ENCODE data around the gene B4GALT7.

B4GALT7 gene

DNA sequence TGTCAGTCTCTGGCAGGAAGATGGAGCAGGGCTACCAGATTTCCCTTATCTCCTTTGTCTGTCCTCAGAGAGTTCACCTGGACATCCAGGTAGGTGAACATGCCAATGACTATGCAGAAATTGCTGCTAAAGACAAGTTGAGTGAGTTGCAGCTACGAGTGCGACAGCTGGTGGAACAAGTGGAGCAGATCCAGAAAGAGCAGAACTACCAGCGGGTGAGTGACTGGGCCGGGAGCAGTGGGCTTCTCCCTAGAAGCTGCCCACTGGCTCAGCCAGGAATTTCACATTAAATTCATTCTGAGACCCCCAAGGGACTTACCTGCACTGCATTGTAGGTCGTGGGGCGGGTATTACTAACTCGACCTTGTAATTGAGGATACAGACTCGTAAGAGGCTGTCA, 5.9 kb upstream of the B4GALT7 start:
- DNase-seq = no peak

DNA sequence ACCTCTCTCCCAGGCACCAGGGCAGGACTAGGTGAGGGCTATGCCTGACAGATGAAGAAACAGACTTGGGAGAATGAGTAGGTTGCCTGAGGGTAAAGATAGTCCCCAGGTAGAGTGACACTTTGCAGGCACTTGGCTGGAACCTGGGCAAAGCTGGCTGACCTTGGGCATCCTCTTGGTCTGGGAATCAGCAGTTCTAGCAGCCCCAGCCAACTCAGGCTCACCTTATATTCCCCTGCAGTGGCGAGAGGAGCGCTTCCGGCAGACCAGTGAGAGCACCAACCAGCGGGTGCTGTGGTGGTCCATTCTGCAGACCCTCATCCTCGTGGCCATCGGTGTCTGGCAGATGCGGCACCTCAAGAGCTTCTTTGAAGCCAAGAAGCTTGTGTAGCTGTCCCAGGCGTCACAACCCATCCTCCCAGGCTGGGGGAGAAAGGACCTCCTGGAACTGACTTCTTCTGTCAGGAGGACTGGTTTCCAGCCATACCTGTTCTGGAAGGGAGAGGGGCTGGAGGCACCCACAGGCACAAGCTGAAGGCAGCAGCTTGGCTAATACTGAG, 4.8 kb upstream of the B4GALT7 start:
- no peak for DNase-seq

DNA sequence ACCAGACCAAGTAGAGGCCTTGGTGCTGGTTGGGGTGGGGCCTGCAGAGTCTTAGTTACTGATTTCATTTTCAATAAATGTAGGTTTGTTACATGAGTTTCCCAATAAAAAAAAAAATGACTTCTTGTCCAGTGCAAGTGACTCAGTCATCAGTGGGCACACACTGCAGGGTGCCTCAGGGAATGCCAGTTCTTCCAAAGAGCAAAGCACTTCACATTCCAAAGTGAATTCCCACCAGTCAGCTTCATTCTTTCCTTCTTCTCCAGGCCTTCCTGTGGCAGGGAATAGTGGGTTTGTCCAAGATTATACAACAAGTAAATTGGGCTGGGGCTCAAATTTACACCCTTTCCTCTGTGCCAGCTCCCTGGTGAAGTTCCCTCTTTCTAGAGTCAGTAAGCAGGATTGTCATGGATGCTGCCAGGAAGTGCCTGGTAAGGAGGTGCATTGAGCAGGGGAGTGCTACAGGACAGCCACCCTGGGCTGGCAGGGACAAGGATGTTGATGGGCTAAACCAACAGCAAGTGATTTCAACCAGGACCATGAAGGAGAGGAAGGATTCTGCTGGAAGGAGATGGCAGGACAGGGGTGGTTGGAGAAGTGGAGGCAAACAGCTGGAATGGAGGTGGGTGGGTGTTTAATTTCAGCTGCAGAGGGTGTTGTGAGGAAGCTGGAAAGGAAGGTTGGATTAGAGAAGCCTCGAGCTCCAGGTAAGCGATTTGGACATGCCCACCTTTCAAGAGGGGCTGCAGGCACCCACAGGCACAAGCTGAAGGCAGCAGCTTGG, 3.7 kb upstream of the B4GALT7 start:
- no peak for DNase-seq

DNA sequence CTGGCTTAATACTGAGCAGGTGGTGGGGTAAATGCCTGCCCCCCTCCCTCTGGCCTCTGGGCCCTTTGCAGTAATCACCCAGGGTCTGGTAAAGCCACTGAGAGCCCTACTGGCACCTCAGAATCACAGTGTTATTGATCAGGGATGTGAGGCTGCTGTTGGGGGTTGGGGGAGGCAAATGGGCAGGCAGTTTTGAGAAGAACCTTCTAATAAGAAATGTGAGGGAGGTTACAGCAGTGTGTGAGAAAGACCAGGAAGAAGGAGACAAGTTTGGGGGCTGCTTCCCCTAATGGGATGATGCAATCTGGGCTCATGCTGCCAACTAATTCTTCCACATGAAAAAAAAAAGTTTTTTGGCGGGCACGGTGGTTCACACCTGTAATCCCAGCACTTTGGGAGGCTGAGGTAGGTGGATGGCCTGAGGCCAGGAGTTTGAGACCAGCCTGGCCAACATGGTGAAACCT, 3.1 kb upstream of the B4GALT7 start:
- no peak for DNase-seq

DNA sequence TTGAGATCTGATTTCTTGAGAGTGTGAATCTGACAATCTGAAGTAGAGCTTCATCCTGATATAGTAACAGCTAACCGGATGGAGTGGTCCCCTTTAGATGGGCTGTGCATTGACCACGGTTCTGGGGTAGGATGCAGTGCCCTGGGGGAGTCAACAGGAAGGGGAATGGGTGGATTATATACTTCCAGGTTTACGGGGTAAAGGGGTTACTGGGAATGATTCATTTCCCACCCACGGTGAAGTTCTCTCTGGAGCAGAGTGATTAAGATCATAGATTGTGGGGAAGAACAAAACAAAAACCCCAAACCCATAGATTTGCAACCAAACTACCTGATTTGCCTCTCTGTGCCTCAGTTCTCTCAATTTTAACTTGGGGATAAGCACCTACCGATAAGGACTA, 1.5 kb upstream of the B4GALT7 start:
- no peak for DNase-seq

DNA sequence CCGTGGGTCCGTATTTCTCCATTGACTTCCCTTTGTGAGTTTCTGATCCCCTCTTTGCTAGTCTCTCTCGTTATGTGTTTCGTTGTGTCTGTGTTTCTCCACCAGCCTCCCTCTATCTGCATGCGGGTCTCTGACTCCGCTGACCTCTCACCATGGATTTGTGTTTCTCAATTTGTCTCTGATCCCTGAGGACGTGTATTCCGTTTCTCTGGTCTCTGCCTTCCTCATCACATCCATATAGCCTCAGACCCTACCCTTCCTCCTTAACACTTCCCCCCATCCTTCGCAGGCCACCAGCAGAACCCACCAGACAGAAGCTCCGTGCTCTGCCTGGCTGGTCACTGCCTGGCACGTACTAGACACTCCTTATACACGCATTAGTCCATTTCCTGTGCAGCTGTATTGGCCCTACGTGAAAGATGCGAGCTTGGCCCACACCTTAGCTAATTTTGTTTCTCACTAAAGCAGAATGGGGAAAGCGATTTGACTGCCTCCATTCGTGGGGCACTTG, 631 bp downstream of the B4GALT7 start:
- DNase-seq = peak; percentile 35

DNA sequence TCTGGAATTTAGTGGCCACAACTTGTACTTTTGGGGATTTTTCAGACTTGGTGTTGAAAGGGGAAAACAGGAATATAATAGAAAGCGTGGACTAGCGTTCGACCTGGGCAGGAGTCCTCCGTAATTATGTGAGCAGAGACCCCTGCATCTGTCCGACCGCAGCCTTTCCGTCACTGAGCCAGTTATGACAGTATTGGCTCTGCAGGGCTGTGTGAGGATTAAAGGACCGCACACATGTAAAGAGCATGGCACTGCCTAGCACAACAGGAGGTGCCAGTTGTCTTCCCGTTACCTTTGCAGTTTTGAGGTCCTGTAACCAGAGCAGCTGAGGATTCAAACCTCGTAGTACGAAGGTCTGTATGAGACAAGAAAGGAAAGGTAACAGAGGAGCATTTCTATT, 1.2 kb downstream of the B4GALT7 start:
- DNase-seq = no peak

DNA sequence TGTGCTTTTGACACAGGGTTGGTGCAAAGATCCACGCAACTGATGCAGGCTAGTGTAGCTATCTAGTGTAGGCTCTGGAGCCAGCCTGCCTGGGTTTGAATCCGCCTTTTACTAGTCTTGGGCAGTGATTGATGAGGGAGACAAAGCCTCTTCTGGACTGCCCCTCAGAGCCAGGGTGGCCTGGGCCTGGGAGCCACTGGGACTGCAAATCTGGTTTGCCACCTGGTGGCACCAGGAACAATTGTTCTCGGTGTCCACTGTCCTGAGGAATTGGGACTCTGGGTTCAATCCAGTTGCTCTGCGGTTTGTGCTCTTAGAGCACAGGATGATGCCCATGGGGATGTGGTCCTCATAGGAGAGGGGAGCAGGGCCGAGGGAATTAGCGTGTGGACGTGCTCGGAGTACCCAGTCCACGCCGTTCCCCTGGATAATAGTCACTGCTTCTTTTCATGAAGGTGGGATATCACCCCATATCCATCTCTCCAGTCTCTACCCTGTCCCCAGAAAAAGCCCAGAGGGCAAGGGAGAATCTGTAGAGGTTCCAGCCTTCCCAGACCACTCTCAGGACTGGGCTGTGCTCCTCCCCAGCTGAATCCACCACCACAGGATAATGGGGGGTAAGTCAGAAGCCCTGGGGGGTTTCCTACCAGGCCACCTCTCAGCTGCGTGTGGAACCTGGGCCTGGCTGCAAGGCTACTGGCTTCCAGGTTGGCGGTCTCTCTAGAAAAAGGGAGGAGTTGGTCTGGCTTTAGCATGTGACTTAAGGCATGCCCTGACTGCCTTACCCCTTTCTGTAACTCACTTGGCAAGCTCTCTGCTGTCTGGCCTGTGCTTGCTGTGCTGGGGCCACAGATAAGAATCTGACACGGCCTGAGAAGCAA, 1.9 kb downstream of the B4GALT7 start:
- DNase-seq = no peak

DNA sequence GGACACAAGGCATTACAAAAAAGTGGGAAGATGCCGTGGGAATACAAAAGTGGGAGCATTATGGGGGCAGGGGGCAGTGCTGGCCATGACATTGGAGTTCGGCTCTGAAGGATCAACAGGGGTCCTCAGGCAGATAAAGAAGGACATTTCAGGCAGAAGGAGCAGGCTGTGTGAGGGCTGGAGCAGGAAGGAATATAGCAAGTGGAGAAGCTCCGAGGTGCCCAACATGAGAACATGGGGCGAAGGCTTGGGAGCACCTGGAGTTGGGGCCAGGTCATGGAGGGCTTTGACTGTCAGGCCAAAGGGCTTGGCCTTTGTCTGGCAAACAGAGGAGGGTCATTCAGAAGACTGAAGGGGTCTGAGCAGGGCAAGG, 2.5 kb downstream of the B4GALT7 start:
- no peak for DNase-seq

DNA sequence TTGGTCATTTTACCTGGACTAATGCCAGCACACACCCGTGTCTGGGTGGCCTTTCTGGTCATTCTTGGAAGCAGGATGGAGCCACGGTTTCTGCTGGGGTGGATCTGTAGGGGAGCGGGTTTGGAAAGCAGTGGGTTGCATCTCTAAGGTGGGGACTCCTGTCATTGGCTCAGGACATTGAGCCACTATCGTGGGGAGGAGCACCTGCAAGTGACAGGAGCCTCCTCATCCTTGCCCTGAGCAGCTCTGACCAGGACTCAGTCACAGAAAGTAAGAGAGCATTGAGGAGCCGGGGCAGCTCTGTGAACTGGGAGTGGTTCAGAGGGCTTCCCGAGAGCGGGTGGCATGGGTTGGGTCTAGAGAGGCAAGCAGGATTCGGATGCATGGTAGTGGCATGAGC, 3.7 kb downstream of the B4GALT7 start:
- DNase-seq = no peak

DNA sequence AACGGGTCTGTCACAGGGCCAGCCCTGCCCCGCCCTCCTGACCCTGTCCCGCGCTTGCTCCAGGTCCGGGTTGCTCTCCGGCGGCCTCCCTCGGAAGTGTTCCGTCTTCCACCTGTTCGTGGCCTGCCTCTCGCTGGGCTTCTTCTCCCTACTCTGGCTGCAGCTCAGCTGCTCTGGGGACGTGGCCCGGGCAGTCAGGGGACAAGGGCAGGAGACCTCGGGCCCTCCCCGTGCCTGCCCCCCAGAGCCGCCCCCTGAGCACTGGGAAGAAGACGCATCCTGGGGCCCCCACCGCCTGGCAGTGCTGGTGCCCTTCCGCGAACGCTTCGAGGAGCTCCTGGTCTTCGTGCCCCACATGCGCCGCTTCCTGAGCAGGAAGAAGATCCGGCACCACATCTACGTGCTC, 4.2 kb downstream of the B4GALT7 start:
- no peak for DNase-seq

DNA sequence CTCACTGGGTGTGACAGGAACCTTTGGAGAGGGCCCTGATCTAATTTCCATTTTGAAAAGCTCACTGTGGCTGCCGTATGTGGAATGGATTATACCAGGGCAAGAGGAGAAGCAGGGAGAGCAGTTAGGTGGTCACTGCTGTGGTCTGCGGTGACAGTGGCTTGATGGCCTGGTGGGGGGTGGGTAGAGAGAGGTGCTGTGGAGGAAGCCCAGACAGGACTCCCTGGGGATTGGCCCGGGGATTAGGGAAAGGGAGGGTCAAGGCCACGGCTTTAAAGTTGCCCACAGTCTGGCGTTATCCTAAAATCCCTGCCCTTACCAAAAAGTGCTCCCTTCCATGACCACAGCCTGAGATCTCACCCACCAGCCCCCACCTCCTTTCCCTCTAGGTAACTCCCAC, 4.7 kb downstream of the B4GALT7 start:
- DNase-seq = no peak

DNA sequence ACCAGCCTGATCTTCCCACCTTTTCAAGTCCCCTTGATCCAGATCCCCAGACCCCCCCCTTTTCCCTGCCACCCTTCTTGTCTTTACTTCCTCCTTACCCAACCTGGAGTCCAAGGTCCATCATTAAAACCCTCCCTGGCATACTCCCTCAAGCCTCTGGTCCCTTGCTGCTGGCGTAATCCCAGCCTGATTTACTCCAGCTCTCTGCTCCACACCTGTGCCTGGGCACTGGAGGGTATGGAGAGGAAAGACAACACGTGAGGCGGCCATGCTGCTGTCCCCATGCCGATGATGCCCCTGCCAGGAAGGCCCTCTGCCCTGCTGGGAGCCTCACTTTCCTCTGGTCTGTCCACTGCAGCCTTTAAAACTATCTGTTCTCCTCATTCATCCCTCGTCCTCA, 5.1 kb downstream of the B4GALT7 start:
- no peak for DNase-seq

DNA sequence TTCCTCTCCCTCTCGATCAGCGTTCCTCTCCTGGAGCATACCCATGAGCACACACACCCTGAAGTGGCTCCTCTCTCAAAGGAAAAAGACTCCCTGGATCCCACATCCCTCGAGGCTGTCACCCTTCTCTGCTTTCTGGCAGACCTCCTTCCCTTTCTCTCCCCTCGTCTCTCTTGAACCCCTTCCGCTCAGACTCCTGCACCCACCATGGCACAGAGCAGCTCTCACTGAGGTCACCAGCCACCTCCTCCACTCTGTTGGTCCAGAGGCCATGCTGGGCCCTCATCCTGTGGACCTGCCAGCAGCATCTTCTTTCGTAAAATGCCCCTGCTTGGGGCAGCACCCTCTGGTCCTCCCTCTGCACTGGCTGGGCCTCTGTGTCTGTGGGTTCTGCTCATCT, 5.7 kb downstream of the B4GALT7 start:
- no peak for DNase-seq

DNA sequence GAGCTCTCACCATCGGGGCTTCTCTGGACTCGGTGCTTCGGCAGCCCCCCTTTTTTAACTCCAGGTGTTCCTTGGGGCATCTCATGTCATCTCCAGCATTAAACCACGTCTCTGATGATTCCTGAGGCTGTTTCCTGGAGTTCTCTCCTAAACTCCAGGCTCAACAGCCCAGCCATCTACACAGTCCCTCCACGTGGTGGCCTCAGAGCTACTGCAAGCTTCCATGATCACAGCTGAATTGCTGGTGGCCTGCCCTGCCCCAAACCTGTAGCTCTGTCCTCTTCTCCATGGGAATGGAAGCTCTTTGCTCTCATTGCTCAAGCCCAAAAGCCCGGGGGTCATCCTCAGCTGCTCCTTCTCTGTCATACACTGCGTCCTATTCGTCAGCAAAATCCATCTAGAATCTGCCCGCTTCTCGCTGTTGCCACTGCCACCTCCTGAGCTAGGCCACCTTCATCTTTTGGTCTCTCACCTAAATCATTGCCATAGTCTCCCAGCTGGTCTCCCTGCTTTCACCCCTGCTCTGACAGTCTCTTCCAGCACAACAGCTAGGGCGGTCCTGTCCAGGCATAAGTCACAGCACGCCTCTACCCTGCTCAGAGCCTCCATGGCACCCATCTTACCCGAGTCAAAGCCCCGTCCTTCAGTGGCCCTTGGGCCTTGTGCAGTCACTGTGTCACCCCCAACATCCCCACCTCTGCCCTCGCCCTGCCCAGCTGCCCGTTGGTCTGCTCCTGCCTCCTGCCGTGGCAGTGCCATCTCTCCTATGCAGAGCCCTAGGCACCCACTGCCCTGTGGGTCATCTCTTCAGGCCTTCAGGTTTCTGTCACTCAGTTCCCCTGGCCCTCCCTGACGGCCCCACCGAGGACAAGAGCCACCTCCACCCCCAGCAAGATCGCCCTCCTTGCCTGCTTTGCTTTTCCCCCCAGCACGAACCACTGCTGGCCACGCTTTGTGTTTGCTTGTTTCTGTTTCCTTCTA, 6.4 kb downstream of the B4GALT7 start:
- no peak for DNase-seq

DNA sequence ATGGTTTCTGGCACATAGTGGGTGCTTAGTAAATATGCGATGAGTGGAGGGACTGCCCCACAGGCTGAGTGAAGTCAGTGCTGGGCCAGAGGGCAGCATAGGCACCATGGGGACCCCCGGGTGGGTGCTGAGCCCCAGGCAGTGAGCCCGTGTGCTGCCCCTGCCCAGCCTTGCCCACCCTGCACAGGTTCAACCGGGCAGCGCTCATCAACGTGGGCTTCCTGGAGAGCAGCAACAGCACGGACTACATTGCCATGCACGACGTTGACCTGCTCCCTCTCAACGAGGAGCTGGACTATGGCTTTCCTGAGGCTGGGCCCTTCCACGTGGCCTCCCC, 7.2 kb downstream of the B4GALT7 start:
- no peak for DNase-seq

DNA sequence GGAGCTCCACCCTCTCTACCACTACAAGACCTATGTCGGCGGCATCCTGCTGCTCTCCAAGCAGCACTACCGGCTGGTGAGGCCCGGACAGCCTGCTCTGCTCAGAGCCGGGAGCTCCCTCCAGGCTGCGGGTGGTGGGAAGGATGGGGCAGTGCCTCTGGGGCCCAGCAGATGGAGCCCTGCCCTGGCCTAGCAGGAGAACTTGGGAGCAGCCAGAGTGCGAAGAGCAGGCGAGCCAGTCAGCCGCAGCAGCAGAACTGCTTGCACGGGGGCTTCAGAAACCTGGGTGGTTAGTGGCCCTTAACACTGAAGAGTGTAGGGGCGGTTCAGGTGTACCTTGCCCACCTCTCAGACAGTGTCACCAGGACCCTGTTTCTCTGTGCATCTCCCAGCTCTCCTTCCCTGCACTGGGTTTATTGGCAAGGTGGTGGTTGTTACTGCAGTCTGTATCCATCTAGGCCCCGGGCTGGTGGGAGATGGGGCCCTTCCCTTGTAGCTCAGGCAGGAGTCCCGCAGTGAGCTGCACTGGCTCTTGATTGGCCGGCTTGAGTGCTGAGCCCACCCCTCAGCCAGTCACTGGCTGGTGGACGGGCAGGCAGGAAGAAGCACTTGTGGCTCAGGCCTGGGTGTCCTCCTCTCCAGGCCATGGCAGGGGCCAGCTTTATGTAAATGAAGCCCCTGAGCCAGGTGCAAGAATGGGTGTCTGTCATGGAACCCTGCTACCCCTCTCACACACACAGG, 7.7 kb downstream of the B4GALT7 start:
- peak; percentile 74 for DNase-seq

DNA sequence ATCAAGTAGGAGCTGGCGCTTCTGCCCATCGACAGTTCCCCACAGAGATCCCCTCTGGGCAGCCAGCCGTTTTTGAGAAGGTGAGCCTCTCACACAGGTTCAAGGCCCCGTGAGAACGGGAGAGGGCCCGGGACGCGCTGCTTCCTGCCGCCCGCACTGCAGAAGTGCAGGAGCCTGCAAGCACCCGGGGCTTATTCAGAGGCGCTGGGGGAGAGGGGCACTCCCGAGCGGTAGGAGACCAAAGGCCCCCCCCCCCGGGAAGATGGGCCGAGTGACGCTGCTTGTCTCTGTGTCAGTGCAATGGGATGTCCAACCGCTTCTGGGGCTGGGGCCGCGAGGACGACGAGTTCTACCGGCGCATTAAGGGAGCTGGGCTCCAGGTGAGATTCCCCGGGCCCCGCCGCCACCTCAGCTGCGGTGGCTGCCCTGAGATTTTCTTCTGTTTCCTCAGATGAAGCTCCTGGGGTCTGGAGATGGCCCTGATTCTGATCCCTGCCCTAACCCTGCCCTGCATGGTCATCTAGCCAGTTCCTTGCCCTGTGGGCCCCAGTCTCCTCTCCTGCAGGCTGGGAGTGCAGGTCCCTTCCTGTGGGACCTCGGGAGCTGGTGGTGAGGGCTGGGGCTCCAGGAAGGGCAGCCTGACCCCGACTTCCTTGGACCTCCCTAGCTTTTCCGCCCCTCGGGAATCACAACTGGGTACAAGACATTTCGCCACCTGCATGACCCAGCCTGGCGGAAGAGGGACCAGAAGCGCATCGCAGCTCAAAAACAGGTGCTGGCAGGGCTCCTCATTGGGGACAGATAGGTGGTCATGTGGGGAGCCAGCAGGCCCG, 8.5 kb downstream of the B4GALT7 start:
- DNase-seq = no peak

DNA sequence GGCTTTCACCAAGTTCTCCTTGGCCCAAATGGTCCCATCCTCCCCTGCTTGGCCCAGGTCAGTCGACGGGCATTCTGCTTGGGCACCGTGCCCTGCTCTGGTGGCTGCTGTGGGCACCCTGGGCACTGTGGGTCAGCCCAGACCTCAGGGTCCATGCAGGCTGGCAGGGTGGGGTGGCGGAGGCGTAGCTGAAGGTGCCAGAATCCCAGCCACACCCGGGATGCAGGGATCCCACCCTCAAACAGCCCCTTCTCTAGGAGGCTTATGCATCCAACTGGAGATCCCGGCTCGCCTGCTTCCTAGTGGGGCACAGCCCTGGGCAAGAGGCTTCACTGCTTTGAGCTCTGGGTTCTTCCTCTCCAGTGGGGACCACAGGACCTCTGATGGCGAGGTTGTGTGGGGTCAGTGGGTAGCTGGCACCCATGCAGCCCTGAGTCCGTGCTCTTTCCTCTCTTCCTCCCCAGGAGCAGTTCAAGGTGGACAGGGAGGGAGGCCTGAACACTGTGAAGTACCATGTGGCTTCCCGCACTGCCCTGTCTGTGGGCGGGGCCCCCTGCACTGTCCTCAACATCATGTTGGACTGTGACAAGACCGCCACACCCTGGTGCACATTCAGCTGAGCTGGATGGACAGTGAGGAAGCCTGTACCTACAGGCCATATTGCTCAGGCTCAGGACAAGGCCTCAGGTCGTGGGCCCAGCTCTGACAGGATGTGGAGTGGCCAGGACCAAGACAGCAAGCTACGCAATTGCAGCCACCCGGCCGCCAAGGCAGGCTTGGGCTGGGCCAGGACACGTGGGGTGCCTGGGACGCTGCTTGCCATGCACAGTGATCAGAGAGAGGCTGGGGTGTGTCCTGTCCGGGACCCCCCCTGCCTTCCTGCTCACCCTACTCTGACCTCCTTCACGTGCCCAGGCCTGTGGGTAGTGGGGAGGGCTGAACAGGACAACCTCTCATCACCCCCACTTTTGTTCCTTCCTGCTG, 9.4 kb downstream of the B4GALT7 start:
- DNase-seq = no peak

All from NCI-H69 (cell line).